ENCODE data around the gene KRTAP10-11.

DNA sequence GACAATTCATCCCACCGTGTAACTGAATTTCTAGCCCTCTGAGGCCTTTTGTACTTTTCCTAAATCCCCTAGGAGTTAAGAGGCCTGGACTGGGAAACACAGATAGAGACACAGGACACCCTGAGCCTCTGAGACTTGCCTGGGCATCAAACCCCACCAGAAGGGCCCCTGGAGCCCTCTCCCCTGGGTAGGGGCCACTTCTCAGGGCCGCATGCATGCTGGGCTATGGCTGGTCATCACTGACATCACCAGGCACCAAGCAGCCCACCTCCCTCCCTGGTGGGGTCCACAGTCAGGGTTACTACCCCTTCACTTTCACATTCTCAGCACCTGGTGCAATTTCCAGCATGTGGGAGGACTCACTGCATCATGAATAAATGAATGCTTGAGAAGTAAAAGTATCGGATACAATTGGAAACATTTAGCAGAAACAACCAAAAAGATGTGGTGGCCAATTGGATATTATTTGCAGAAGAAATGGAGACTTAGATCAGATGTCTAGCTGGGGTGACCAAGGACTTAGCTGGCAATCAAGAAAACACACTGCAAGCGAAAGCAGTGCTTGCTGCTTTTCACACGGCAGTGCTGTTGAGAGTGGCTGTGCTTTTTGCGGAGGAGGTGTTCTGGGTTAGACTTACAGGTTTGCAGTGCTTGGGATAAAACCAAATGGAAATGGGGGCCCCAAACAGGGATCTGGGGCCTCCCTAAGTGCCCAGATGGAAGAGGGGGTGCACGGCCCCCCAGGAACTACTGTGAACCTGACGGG is 46.8 kb upstream of the KRTAP10-11 start:
- no peak for TF ChIP-seq CTCF (IDR thresholded peaks at IDR 0.05)
- TF ChIP-seq EZH2phosphoT487 (IDR thresholded peaks at IDR 0.05): no peak
- TF ChIP-seq EZH2 (IDR thresholded peaks at IDR 0.05): no peak
